ENCODE data around the gene TUBA1A.
A peak's percentile ranks its signal among the peaks of the same experiment; 100 is the strongest.
"Not testable (repeated sequence)": the region's sequence is repeated elsewhere in the genome, so short reads cannot be mapped to it uniquely, and the experiment has no call there.

TUBA1A gene

GRCh38 chr12:49188916-49189367 lies at the start of gene TUBA1A:
Gene TUBA1A (minus strand): TSS chr12:49189080. CDS start chr12:49188979, 101 bp downstream.
- DNase-seq (ENCODE audit: low spot score): peak; percentile 94

GRCh38 chr12:49236423-49236822 lies 47.5 kb upstream of the TUBA1A start:
- DNase-seq (ENCODE audit: low spot score): no peak

GRCh38 chr12:49233842-49234526 lies 45.1 kb upstream of the TUBA1A start:
- no peak for DNase-seq (ENCODE audit: low spot score)

GRCh38 chr12:49232940-49233841 lies 44.3 kb upstream of the TUBA1A start:
- DNase-seq (ENCODE audit: low spot score): peak; percentile 43

GRCh38 chr12:49231878-49232655 lies 43.2 kb upstream of the TUBA1A start:
- DNase-seq (ENCODE audit: low spot score): no peak

GRCh38 chr12:49230805-49231194 lies 41.9 kb upstream of the TUBA1A start:
- no peak for DNase-seq (ENCODE audit: low spot score)

GRCh38 chr12:49230176-49230804 lies 41.4 kb upstream of the TUBA1A start:
- DNase-seq (ENCODE audit: low spot score): no peak

- DNase-seq (ENCODE audit: low spot score): no peak
Measured at GRCh38 chr12:49228653-49229052, 39.8 kb upstream of the TUBA1A start.

GRCh38 chr12:49227713-49228112 lies 38.8 kb upstream of the TUBA1A start:
- no peak for DNase-seq (ENCODE audit: low spot score)

- DNase-seq (ENCODE audit: low spot score): no peak
Measured at GRCh38 chr12:49225576-49226166, 36.8 kb upstream of the TUBA1A start.

GRCh38 chr12:49223590-49224369 lies 34.9 kb upstream of the TUBA1A start:
- DNase-seq (ENCODE audit: low spot score): no peak

GRCh38 chr12:49223122-49223521 lies 34.2 kb upstream of the TUBA1A start:
- DNase-seq (ENCODE audit: low spot score): no peak

GRCh38 chr12:49220972-49221371 lies 32.1 kb upstream of the TUBA1A start:
- no peak for DNase-seq (ENCODE audit: low spot score)

GRCh38 chr12:49219417-49220026 lies 30.6 kb upstream of the TUBA1A start:
- no peak for DNase-seq (ENCODE audit: low spot score)

- DNase-seq (ENCODE audit: low spot score): no peak
Measured at GRCh38 chr12:49212572-49212971, 23.7 kb upstream of the TUBA1A start.

GRCh38 chr12:49210703-49211102 lies 21.8 kb upstream of the TUBA1A start:
- DNase-seq (ENCODE audit: low spot score): not testable (repeated sequence)

GRCh38 chr12:49208676-49209075 lies 19.8 kb upstream of the TUBA1A start:
- DNase-seq (ENCODE audit: low spot score): no peak

- DNase-seq (ENCODE audit: low spot score): no peak
Measured at GRCh38 chr12:49208146-49208545, 19.3 kb upstream of the TUBA1A start.

- no peak for DNase-seq (ENCODE audit: low spot score)
Measured at GRCh38 chr12:49206389-49206788, 17.5 kb upstream of the TUBA1A start.

- peak; percentile 29 for DNase-seq (ENCODE audit: low spot score)
Measured at GRCh38 chr12:49201595-49202295, 12.9 kb upstream of the TUBA1A start.

All from iPS-NIHi11 (cell line).